K562 (cell line): Measurements from ENCODE around the gene RNASEH1. TPM values are rescaled to one million over a fixed set of nuclear protein-coding genes. Genes with fewer than 3 reads are reported as not detected.

Experiments
- ATAC-seq: fragments of 200-7000 bp; cut with Tn5 transposase; 3 replicates; pipeline ENCODE4 v1.9.1; 2020; ENCODE audit warnings: moderate library complexity
- BruUV-seq: library from RNA; stranded (reverse); fragments of 400-500 nt; replicated peaks from 2 replicates; lab custom pipeline; 2021; lab: Mats Ljungman, UMichigan
- CTCF ChIA-PET: fragments of 300-600 bp; formaldehyde crosslinking; extraction: SDS; loops from one replicate; lab custom pipeline; 2021; ENCODE audit warnings: low intra/inter-chr PET ratio; lab: Yijun Ruan, JAX
- POLR2A ChIA-PET: fragments of 300-600, 350-650 bp; sonication (Branson Sonifier 250); formaldehyde crosslinking; extraction: SDS; loops from one replicate; lab custom pipeline; 2021; ENCODE audit warnings: antibody characterized with exemption, inconsistent platforms; lab: Yijun Ruan, JAX
- DNase-seq, 4 experiments: peaks; one replicate each; pipeline versions ENCODE4 v3.0.0 to v3.0.0-alpha.2; 2011 to 2018; ENCODE audit warnings: low spot score in 3 of 4, mixed read lengths in 3 of 4; ENCODE audit errors: extremely low read depth in 1 of 4
- FAIRE-seq: peaks from 2 replicates; lab custom pipeline; 2011; peaks lifted over from hg19 to GRCh38; lab: Jason Lieb, UNC
- H2AFZ ChIP-seq: 2 replicates; pipeline ENCODE4 v1.6.0; 2011; ENCODE audit warnings: low read depth, low read length, control low read depth, inconsistent platforms
- H3K27ac ChIP-seq: fragments of 200-600 bp; 3 replicates; pipeline ENCODE4 v1.8.0; 2011; ENCODE audit warnings: low read depth, mild to moderate bottlenecking, control low read depth, inconsistent platforms, low read length, moderate library complexity, mixed read lengths; ENCODE audit errors: extremely low read depth
- H3K27me3 ChIP-seq, 2 experiments: fragments of 300-600 bp in 1 of 2; 2 replicates in 1 of 2; 3 replicates in 1 of 2; pipeline versions ENCODE4 v1.6.0 to v1.8.0; 2011; ENCODE audit warnings: inconsistent platforms in 2 of 2, low read length in 2 of 2, mild to moderate bottlenecking in 1 of 2, mixed read lengths in 1 of 2, moderate library complexity in 1 of 2; ENCODE audit not compliant: control insufficient read depth in 2 of 2, insufficient read depth in 2 of 2
- H3K36me3 ChIP-seq: fragments of 300-600 bp; 3 replicates; pipeline ENCODE4 v1.8.0; 2011; ENCODE audit warnings: mild to moderate bottlenecking, low read length, inconsistent platforms; ENCODE audit not compliant: control insufficient read depth, insufficient read depth
- H3K4me1 ChIP-seq, 2 experiments: fragments of 200-600 bp in 1 of 2; replicated peaks in 1 of 2; 2 replicates in 1 of 2; 3 replicates in 1 of 2; pipeline versions ENCODE4 v1.5.1 to v1.8.0; 2011; ENCODE audit warnings: inconsistent platforms in 2 of 2, low read length in 2 of 2, mild to moderate bottlenecking in 1 of 2, mixed read lengths in 1 of 2, moderate library complexity in 1 of 2; ENCODE audit not compliant: control insufficient read depth in 2 of 2, insufficient read depth in 2 of 2
- H3K4me2 ChIP-seq: 2 replicates; pipeline ENCODE4 v1.6.1; 2011; ENCODE audit warnings: low read length, control low read depth, inconsistent platforms, mixed read lengths; ENCODE audit not compliant: insufficient read depth
- H3K4me3 ChIP-seq: fragments of 200-600 bp; sonication (generic), shearing (Covaris generic); 2 replicates; pipeline ENCODE4 v1.5.1; 2016; ENCODE audit warnings: control low read depth, inconsistent platforms
- H3K79me2 ChIP-seq: fragments of 200-600 bp; 3 replicates; pipeline ENCODE4 v1.8.0; 2011; ENCODE audit warnings: low read length, inconsistent platforms; ENCODE audit not compliant: control insufficient read depth, insufficient read depth
- H3K9ac ChIP-seq, 2 experiments: 2 replicates each; pipeline versions ENCODE4 v1.6.0 to v1.6.1; 2011; ENCODE audit warnings: low read depth in 2 of 2, low read length in 2 of 2, control low read depth in 1 of 2, inconsistent platforms in 1 of 2, mild to moderate bottlenecking in 1 of 2, mixed read lengths in 1 of 2; ENCODE audit not compliant: insufficient read depth in 1 of 2
- H3K9me1 ChIP-seq: one replicate; pipeline ENCODE4 v1.6.0; 2011; ENCODE audit warnings: inconsistent platforms, mild to moderate bottlenecking, low read length, moderate library complexity; ENCODE audit not compliant: control insufficient read depth, insufficient read depth
- H3K9me3 ChIP-seq: replicated peaks from 2 replicates; pipeline ENCODE4 v1.5.1; 2011; ENCODE audit warnings: low read depth, low read length, inconsistent platforms; ENCODE audit not compliant: control insufficient read depth, insufficient read depth
- H4K20me1 ChIP-seq: replicated peaks from 2 replicates; pipeline ENCODE4 v1.6.1; 2011; ENCODE audit warnings: low read length, inconsistent platforms, mixed read lengths; ENCODE audit not compliant: control insufficient read depth, insufficient read depth
- CHD4 ChIP-seq: fragments of 200-600 bp; sonication (generic); IDR thresholded peaks from 3 replicates; pipeline ENCODE4 v1.6.1; 2012; ENCODE audit warnings: low read depth, mild to moderate bottlenecking, mixed read lengths, low read length, inconsistent platforms; ENCODE audit not compliant: insufficient read depth, insufficient replicate concordance, poor library complexity, severe bottlenecking
- MCM3 ChIP-seq: fragments of 450-650 bp; IDR thresholded peaks from 2 replicates; pipeline ENCODE4 v1.6.1; 2016
- PML ChIP-seq: IDR thresholded peaks from 2 replicates; pipeline ENCODE4 v1.6.1; 2012; ENCODE audit warnings: low read length, inconsistent platforms
- SUPT5H ChIP-seq: fragments of 450-650 bp; IDR thresholded peaks from 2 replicates; pipeline ENCODE4 v1.6.1; 2016
- WGBS: fragments of 100-300 bp; shearing (Covaris generic); methylation state at CpG from one replicate; pipeline ENCODE4 v1.1.6; 2016; ENCODE audit warnings: low coverage, mixed read lengths; ENCODE audit not compliant: insufficient coverage; ENCODE audit errors: missing lambda C conversion rate; 5-methylcytosine and 5-hydroxymethylcytosine counted together
- in situ Hi-C: fragments of 300-500 bp; cut with MboI; formaldehyde crosslinking; loops from 4 replicates; pipeline ENCODE4 v1.15.0; 2018; ENCODE audit warnings: inconsistent platforms, mixed read lengths
- intact Hi-C: fragments of 100-400 bp; cut with micrococcal nuclease; formaldehyde crosslinking; loops from 2 replicates; pipeline ENCODE4 v1.14.2; 2022
- polyA plus RNA-seq, 8 experiments: library from polyadenylated mRNA; depleted of rRNA in 4 of 8; stranded (reverse) in 5 of 8; unstranded in 3 of 8; fragments of >200 nt; fragmentation: Nextera tagmentation in 2 of 8; fragmentation: Illumina TruSeq in 1 of 8; extraction: Ambion mirVana in 2 of 8; extraction: Trizol in 1 of 8; gene quantifications; 2 replicates each; pipeline versions ENCODE4 v1.2.1 to v1.2.3, GENCODE V29; 2011 to 2014; ENCODE audit warnings: inconsistent platforms in 1 of 8, missing spikeins in 1 of 8
- total RNA-seq, 7 experiments: library from RNA; depleted of rRNA in 6 of 7; stranded (reverse); fragments of >200 nt in 6 of 7; fragmentation: Illumina TruSeq in 2 of 7; extraction: Trizol in 2 of 7; gene quantifications; 2 replicates each; pipeline versions ENCODE4 v1.2.1 to v1.2.3, GENCODE V29; 2011 to 2021; ENCODE audit warnings: low replicate concordance in 1 of 7
- TF ChIP-seq, protein P1 (sequence below): fragments of 450-650 bp; IDR thresholded peaks from 2 replicates; pipeline ENCODE4 v1.6.1; 2017; ENCODE audit warnings: antibody characterized with exemption
- TF ChIP-seq, protein P2 (sequence below): fragments of 200-800 bp; sonication (Bioruptor generic); IDR thresholded peaks from 2 replicates; pipeline ENCODE4 v1.6.1; 2017; ENCODE audit warnings: missing genetic modification characterization, missing compliant biosample characterization
- TF ChIP-seq, protein P3 (sequence below), 2 experiments: fragments of 450-650 bp; conservative IDR thresholded peaks; 2 replicates each; pipeline ENCODE4 v1.6.1; 2017; ENCODE audit warnings: mild to moderate bottlenecking in 2 of 2, moderate library complexity in 2 of 2

Gene RNASEH1
- total and polyA plus RNA-seq, 9 of the 15 experiments (the other 6 are each of a cell fraction or from before 2014, with no cell fraction given): 25.7 to 47.5 (median 42.8) TPM

DNA sequence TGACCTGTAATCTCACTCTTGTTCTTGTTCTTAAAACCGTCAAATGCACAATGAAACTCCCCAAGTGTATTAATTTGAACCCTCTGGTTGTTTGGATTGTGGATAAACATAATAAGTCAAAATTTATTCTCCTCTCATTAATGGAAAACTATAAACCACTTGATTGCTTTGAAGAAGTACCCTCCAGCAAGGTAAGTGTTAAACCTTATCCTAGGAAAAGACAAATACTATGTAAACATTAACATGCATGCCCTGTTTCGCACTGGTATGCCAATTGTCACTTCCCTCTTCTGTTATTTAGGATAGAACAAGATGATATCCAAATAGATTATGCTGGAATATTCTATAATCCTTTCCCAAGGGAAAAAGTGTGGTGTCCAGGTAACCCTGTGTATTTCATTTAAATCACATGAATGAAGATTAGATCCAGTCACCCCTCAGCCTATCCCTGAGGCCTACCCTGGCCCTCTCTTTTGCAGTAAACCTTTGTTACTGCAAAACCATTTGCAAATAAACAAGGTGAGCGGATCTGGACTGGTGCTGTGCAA lies 40.1 kb downstream of the RNASEH1 start:
- WGBS: 29% methylated on average over 3 of the region's 3 CpGs
- H3K4me1 ChIP-seq: peaks cover 20 to 21% of the 10 kb centered on the region in 2 experiments; a peak in 4 of 5 replicates
- H3K36me3 ChIP-seq: peaks cover 18% of the 10 kb centered on the region; the same call in 1 of the 3 replicates
- TF ChIP-seq PML (peak; percentile 6; the same call in 1 of the 2 replicates), SUPT5H (no peak), MCM3 (no peak), CHD4 (no peak)
- TF ChIP-seq, protein P1, sequence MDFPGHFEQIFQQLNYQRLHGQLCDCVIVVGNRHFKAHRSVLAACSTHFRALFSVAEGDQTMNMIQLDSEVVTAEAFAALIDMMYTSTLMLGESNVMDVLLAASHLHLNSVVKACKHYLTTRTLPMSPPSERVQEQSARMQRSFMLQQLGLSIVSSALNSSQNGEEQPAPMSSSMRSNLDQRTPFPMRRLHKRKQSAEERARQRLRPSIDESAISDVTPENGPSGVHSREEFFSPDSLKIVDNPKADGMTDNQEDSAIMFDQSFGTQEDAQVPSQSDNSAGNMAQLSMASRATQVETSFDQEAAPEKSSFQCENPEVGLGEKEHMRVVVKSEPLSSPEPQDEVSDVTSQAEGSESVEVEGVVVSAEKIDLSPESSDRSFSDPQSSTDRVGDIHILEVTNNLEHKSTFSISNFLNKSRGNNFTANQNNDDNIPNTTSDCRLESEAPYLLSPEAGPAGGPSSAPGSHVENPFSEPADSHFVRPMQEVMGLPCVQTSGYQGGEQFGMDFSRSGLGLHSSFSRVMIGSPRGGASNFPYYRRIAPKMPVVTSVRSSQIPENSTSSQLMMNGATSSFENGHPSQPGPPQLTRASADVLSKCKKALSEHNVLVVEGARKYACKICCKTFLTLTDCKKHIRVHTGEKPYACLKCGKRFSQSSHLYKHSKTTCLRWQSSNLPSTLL: no peak
- TF ChIP-seq, protein P2, sequence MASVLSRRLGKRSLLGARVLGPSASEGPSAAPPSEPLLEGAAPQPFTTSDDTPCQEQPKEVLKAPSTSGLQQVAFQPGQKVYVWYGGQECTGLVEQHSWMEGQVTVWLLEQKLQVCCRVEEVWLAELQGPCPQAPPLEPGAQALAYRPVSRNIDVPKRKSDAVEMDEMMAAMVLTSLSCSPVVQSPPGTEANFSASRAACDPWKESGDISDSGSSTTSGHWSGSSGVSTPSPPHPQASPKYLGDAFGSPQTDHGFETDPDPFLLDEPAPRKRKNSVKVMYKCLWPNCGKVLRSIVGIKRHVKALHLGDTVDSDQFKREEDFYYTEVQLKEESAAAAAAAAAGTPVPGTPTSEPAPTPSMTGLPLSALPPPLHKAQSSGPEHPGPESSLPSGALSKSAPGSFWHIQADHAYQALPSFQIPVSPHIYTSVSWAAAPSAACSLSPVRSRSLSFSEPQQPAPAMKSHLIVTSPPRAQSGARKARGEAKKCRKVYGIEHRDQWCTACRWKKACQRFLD: no peak
- TF ChIP-seq, protein P3, sequence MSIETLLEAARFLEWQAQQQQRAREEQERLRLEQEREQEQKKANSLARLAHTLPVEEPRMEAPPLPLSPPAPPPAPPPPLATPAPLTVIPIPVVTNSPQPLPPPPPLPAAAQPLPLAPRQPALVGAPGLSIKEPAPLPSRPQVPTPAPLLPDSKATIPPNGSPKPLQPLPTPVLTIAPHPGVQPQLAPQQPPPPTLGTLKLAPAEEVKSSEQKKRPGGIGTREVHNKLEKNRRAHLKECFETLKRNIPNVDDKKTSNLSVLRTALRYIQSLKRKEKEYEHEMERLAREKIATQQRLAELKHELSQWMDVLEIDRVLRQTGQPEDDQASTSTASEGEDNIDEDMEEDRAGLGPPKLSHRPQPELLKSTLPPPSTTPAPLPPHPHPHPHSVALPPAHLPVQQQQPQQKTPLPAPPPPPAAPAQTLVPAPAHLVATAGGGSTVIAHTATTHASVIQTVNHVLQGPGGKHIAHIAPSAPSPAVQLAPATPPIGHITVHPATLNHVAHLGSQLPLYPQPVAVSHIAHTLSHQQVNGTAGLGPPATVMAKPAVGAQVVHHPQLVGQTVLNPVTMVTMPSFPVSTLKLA (conservative IDR thresholded peaks at IDR 0.05): 0 out of 4 replicates have a peak, but pooled peaks of 1 of the 2 experiments have one; percentile 3
- ATAC-seq (no peak), DNase-seq (no peak), FAIRE-seq (no peak)
- in situ Hi-C loops (no loop called here), intact Hi-C loops (loop anchor here (2.0 kb wide), 2 partner anchors 57 to 83 kb away; partner anchors contain the start of gene RPS7)
- peak overlapping the region; percentile 92 for H2AFZ ChIP-seq
- H3K27ac ChIP-seq: peak overlapping the region; percentile 87
- H3K9me1 ChIP-seq: no peaks in the 10 kb centered on the region
- CTCF ChIA-PET: no interaction called here
- no peaks in the 10 kb centered on the region for H4K20me1 ChIP-seq
- BruUV-seq: no TSS peak
- H3K4me3 ChIP-seq: peak overlapping the region; percentile 71
- H3K9ac ChIP-seq: peak overlapping the region; percentile 77 to 93
- POLR2A ChIA-PET: interaction anchor here (0.6 to 1.6 kb wide), 5 partner anchors 12 to 94 kb away, joined by 3 to 8 read pairs (median 3); partner anchors contain the start of gene RNASEH1
- no peaks in the 10 kb centered on the region for H3K27me3 ChIP-seq
- peaks cover 33% of the 10 kb centered on the region for H3K79me2 ChIP-seq
- H3K4me2 ChIP-seq: peak overlapping the region; percentile 93
- 0 out of 2 replicates have a peak, but pooled peaks cover 3% of the 10 kb centered on the region for H3K9me3 ChIP-seq
